NT2/D1 (cell line): ENCODE measurements around the gene GDA.

Experiments
- YY1 ChIP-seq: IDR thresholded peaks from 2 replicates; pipeline ENCODE4 v1.6.1; 2011; ENCODE audit not compliant: insufficient read length, insufficient read depth
- ZNF274 ChIP-seq: IDR thresholded peaks from 2 replicates; pipeline ENCODE4 v1.6.1; 2011; ENCODE audit warnings: mild to moderate bottlenecking, low read depth, low read length

DNA sequence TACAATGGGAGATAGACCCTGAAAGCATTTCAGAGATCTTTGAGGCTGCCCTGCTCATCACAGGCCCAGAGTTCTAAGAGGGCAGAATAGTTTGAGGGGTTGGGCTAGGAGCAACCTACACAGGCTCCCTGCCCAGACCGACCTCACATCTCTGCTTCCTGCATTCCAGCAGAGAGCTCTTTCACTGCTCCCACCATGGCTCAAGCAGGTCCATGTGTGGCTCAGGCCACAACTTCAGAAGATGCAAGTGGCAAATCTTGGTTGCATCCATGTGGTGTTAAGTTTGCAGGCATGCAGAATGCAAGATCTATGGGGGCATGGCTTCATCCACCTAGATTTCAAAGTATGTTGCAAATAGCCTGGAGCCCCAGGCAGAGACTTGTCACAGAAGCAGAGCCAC, 39.0 kb downstream of the GDA start:
- TF ChIP-seq ZNF274 (no peak), YY1 (no peak)
